NCI-H510A (cell line): Measurements from ENCODE around the gene USP10.
"Not testable (repeated sequence)": the region's sequence is repeated elsewhere in the genome, so short reads cannot be mapped to it uniquely, and the experiment has no call there.

Source experiments
- DNase-seq: peaks from one replicate; lab custom pipeline; 2025; lab: John Stamatoyannopoulos, UW

Gene USP10

DNA sequence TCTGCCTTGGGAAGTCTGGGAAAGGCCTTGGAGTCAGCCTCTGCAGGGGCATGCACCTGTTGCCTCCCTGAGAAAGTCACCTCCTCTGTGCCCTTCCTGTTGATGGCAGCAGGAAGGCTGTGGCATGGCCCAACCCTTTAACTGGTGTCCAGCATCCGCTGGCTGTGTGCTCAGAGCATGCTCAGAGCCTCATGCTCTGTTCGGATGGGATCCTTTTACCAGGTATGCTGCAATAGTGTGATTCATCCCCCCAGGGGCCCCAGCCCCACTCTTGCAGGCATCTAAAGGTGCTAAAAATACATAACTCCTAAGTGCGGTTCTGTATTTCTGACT, 26.6 kb upstream of the USP10 start:
- no peak for DNase-seq

DNA sequence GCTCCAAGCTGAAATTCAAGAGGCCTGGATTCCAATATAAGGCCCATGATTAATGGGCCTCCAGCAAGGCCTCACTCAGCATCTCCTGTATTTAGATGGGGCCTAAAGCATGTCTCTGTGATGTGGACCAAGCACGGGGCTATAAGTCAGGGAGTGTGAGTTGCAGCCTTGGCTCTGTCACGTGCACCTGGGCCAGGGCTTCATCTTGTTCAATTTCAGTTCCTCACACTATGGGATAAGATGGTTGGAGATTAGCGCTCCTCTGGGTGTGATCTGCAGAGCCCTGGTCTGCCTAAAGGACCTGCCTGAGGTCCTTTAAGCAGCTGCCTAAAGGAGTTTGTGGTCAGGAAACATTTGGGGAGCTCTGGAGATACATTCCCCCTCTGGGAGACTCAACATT, 26.2 kb upstream of the USP10 start:
- DNase-seq = no peak

DNA sequence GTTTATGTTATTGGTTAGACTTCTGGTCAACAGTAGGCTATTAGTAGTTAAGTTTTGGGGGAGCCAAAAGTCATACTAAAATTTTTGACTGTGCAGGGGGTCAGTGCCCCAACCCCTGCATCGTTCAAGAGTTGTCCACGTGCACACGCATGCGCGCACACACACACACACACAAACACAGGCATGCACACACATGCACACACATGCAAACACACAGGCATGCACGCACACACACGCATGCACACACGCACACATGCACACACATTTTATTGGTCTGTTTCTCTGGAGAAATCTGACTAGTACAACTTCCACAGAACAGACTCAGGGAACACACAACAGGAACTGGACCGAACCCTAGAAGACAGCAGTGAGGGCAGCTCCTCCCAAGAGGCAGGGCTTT, 24.4 kb upstream of the USP10 start:
- DNase-seq = no peak

DNA sequence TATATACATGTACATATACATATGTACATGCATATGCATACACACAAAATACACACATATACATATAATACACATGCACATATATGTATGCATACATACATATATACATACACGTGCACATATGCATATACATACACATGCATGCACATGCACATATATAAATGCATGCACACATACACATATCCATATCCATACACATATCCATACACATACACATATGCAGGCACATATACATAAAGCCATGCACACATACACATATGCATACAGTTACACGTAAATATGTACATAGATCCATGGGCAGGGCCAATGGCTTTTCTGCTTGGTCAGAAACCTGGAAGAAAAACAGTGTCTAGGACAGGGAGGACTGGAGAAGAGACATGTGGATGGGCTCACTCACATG, 23.9 kb upstream of the USP10 start:
- DNase-seq = no peak

DNA sequence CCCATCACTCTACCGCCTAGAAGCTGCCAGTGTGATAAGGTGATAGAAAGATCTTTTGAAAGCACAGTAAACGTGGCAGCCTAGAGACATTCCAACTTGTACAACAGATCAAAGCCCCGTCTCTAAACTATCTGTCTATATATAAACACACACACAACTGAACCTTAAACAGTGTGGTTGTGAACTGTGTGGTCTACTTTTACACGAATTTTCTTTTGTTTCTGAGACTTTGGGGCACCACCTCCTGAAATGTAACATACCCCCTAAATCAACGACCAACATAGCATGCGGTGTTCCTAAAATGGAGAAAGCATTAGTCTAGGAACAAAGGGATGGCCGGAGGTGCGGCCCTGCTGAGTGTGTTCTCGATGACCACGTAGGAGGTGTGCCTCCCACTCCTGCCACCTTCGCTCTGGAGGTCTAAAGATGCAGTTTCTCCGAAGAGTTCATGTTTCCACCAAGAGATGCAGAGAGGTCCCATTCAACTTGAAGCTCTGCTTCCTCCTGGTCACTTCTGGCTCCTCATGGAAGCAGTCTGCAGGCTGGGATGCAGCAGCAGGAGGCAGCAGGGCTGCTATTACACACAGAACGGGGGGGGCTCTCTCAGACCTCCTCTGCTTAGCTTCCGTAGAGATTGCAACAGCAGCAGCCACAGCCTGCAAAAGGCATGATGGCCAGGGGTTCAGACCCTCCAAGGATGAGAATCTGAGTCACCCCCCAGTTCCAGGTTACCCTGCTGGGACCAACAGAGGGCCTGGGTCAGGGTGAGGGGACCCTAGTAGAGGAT, 22.6 kb upstream of the USP10 start:
- DNase-seq = no peak

DNA sequence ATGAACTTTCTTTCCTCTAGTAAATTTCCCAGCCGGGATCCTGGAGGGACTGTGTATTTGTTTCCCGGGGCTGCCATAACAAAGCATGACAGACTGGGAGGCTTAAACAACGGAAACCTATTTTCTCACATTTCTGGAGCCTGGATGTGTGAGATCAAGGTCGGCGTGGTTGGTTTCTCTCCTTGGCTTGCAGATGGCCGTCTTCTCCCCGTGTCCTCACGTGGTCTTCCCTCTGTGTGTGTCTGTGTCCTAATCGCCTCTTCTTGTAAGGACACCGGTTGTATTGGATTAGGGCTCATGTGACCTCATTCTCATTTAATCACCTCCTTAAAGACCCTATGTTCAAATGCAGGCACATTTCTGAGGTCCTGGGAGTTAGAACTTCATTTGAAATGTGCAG, 22.0 kb upstream of the USP10 start:
- DNase-seq = no peak

DNA sequence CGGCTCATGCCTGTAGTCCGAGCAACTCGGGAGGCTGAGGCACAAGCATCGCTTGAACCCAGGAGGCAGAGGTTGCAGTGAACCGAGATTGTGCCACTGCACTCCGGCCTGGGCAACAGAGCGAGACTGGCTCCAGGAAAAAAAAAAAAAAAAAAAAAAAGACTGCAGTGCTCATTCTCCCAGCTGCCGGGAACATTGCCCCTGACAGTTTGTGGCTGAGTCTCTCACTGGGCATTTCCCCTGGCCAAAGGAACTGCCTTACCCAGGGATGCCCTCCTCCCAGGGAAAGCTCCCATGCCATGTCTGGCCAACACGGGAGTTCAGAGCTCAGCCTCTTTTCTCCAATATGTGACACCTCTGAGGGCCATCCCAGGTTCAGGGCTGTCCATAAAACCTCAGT, 21.3 kb upstream of the USP10 start:
- no peak for DNase-seq

DNA sequence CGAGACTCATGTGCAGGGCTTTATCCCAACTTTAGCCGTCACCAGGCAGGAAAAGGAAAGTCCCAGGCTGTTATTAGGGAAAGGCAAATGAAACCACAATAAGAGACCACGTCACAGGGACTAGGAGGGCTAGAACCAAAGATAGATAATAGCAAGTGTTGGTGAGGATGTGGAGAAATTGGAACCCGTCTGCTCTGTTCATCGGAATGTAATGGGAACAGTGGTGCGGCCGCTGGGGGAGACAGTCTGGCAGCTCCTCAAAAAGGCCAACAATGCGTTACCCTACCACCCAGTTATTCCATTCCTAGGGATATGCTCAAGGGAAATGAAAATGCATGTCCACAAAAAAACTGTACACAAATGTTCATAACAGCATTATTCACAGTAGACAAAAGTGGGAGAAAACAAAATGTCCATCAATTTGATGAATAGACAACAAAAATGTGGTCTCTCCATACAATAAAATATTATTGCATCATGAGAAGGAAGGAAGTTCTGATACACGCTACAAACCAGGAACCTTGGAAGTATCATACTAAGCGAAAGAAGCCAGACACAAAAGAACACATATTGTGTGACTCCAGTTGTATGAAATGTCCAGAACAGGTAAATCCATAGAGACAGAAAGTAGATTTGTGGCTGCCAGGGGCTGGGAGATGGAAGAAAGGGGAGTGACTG, 19.5 kb upstream of the USP10 start:
- no peak for DNase-seq

DNA sequence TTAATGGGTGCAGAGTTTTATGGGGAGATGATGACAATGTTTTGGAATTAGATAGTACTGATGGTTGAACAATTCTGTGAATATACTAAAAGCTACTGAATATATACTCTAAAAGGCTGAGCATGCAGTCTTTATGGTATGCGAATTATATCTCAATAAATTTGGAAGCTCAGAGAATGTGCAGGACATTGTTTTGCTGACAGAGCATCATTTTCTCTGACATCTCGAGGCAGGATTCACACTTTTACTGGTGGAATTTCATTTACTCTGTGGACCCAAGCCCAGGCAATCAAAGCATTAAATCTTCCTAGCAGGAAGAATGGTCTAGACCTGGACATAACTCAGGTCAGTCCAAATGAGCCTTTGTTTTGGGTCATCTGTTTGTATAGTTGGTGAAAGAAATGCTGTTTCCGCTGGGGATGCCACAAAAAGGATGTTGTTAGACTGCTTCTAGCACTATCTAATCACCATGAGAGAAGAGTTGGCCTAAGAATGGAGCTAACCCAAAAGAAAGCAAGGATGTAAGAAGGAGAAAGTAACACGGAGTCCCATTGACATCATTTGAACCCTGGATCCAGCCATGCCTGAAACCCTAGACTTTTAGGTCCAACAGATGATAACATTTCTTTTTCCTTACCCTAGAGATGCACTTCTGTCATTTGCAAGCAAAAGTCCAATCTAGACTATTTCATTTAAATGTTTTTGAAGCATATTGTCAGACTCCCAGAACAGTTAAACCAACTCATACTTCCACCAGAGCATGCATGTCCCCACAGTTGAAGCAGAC, 18.8 kb upstream of the USP10 start:
- DNase-seq = no peak

DNA sequence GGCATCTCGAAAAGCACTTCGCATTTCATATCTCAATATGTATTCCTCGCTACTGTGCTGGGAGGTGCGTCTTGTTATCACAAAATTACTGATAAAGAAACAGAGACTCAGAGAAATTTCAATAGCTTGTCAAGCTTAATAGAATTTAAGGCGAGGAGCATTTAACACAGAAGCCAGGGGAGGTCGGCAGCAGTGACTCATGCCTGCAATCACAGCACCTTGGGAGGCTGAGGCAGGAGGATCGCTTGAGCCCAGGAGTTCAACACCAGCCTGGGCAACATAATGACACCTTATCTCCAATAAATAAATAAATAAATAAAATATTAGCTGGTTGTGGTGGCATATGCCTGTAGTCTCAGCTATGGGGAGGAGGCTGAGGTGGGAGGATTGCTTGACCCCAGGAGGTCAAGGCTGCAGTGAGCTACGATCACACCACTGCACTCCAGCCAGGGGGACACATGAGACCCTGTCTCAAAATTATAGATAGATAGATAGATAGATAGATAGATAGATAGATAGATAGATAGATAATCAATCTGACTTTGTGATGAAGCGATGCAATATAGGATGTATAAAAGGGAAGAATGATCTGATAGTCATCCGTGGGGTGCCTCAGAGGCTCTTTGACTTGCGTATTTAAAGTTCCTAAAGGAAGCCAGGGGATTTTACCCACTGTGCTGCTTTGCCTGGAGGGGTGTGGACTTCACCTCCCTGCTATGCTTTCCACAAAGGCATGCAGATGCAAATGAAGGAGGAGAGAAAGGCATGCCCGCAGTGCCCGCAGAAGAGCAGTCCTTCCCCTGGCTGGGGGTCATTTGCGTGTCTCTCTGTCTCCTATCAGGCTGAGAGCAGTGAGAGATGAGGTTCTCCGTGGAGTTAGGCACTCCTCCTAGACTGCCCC, 15.9 kb upstream of the USP10 start:
- DNase-seq = no peak

DNA sequence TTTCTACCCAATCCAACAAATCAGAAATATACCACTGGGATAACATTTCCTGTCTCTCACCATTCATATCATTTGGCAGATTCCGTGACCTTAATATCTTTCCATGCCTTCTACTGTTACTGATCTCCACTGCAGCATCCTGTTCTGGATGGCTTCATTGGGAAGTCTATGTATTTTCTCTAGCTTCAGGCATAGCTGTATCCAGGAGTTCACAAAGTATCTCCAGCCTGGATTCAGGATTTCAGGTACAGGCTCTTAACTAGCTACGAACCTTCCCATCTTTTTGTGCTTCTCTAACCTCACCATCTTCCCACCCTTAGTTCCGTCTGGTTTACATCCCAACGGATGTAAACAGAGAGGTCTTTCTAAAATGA, 15.2 kb upstream of the USP10 start:
- DNase-seq = no peak

DNA sequence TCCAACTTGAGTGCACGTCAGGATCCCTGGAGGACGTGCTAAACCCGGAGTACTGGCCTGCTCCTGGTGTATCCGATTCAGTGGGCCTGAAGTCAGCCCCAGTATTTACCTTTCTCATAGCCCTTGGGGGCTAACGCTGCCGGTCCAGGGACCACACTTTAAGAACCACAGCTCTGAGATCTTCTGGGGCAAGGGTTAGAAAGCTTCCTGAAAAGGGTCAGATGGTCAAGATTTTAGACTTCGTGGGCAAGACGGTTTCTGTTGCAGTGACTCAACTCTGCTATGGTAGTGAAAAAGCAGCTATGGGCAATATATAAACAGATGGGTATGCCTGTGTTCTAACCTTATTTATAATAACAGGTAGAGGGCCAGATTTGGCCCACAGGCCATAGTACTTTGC, 14.6 kb upstream of the USP10 start:
- no peak for DNase-seq

DNA sequence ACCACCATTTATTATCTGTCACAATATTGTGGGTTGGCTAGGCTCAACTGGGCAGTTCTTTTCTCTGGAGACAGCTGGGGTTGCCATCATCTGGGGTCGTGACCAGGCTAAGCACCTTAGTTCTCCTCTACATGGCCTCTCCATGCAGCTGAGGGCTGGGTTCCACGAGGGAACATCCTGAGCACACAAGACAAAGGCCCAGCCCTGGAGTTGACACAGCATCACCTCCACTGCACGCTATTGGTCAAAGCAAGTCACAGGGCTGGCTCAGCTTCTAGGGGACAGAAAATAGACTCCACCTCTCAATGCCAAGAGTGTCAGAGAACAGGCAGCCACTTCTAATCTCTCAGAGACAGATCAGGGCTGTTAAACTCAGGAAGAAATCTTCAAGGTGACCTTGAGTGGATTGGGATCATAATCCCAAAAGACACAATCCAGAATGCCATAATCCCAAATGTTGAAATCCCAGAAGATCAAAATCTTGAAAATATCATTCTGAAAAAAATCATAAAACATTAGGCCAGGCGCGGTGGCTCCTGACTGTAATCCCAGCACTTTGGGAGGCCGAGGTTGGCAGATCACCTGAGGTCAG, 13.0 kb upstream of the USP10 start:
- DNase-seq = no peak

DNA sequence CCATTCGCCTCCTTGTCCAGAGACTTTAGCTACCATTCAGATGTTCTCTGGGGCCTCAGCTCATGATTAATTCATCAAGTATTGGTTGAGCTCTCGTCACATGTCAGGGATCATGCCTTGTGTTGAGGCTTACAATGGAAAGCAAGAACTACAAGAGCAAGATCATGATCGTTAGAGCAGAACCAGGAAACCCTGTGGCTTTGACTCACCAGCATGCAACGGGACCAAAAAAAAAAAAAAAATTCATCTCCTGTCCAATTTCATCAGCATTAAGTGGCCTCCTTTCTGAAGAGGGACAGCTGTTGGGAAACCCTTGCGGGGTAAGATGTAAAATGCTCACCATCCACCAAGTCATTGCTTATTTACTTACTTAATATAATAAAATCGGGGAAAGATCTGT, 12.1 kb upstream of the USP10 start:
- no peak for DNase-seq

DNA sequence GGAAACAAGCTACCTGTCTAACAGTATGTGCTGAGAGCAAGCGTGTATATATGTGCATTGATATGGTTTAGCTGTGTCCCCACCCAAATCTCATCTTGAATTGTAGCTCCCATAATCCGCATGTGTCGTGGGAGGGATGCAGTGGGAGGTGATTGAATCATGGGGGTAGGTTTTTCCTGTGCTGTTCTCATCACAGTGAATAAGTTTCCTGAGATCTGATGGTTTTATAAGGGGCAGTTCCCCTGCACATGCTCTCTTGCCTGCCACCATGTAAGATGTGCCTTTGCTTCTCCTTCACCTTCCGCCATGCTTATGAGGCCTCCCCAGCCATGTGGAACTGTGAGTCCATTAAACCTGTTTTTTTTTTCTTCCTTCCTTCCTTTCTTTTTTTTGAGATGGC, 11.6 kb upstream of the USP10 start:
- DNase-seq = not testable (repeated sequence)

DNA sequence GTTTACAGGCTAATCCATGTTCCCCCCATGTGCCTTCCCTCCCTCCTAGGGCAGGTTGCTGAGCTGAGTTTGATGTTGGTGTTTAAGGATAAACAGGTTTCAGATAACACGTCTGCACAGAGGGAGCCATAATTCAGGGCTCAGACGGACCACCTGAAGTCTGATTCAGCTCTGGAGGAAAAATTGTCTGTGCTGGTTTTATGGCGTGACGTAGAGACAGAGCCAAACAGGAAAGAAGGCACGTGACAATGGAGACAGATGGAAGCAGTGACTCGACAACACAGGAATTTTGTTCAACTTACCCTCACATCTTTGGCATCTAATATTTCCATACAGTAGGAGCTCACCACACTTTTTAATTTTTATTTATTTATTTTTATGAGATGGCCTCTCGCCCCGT, 10.7 kb upstream of the USP10 start:
- DNase-seq = no peak

DNA sequence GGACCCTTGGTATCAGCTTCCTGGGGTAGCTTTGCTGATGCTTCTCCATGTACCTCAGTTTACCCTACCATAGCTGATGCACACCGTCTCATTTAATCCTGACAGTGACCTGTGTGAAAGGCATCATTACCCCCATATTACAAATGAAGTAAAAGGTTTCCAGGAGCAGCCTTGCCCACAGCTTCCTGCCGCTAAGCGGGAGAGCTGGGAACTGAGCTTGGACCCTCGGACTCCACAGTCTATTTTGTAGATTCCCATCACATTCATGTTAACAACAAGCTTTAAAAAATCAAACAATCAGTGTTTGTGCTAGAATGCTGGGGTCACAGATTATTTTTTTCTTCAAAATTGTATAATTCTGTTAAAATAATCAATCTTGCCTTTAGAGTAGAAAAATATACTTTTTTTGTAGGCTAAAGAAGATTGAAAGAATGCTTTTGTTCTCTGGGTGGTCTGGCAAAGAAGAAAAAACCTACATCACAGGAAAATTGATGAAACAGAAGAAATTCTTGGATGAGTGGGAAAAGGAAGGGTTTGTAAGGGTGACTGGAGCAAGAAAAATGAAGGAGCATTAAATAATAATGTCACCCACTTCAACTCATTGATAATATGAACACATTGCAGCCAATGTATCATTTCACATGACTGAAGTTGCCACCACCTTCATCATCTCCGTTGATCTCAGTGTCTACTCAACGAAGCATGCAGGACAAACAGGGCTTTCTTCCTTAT, 9.5 kb upstream of the USP10 start:
- DNase-seq = no peak

DNA sequence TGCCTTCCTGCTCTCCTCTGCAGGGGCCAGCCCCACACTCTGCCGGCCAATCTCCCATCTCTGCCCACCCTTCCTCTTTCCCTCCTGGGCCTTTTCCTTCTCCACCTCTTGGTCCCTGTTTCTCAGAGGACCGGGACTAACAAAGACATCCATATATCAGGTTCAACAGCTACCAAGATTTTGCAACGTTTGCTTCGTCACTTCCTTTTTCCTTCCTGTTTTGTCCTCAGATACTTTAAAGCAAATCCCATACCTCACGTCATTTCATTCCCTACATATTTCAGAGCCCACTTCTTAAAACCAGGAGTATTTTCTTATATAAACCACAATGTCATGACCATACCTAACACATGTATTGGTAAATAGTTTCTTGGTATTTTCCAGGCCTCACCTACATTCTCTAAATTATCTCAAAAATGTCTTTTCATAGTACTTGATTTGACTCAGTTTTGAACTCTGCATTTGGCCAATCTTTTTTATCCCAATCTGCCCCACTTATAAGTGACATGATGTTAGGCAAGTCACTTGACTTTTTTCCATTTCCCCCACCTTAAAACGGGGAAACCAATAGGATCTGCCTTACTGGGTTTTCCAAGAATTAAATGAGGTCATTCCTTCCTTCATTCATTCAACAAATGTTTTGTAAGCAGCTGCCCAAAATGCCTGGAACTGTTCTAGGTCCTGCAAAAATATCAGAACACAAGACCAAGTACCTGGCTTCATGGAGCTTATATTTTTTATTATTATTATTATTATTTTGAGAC, 7.2 kb upstream of the USP10 start:
- DNase-seq = no peak

DNA sequence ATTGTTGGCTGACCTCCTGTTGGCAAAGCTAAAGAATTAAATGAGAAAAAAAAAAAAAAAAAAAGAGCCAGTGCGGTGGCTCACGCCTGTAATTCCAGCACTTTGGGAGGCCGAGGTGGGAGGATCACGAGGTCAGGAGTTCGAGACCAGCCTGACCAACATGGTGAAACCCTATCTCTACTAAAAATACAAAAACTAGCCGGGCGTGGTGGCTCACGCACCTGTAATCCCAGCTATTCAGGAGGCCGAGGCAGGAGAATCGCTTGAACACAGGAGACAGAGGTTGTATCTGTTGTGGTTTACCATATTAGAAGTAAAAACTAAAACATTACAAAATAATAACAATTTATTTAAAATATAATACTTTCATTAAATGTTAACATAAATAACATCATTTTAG, 5.9 kb upstream of the USP10 start:
- not testable (repeated sequence) for DNase-seq

DNA sequence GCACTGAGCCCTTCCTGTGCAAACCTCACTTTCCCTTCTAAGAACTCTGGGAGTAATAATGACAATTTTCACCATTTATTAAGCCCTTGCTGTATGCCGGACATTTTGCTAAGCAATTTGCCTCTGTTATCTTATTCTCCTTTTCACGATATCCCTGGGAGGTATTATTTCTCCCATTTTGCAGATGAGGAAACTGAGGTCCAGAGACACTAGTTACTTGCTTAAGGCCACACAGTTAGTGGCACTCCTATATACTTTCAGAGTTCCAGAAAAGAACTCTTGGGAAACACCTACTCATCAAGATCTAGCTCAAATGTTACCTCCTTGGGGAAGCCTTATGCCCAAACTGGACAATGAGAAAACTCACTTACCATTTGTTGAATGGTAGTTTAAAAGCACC, 4.8 kb upstream of the USP10 start:
- DNase-seq = no peak
